Lower leg skin (tissue), 3 donors: Measurements from ENCODE around the gene PDE8B.

ENCODE experiments used
- POLR2A ChIP-seq, 2 donors: fragments of 450-650 bp; IDR thresholded peaks; one replicate each; pipeline ENCODE4 v1.6.1; 2016 to 2017; ENCODE audit warnings: antibody characterized with exemption in 2 of 2, mild to moderate bottlenecking in 1 of 2, moderate library complexity in 1 of 2
- TF ChIP-seq, protein P1 (sequence below), 3 donors: fragments of 450-650 bp; IDR thresholded peaks; one replicate each; pipeline ENCODE4 v1.5.1; 2016; ENCODE audit warnings: antibody characterized with exemption in 3 of 3, mild to moderate bottlenecking in 3 of 3, moderate library complexity in 2 of 3

GRCh38 chr5:77174526-77174925 is 36.0 kb upstream of the PDE8B start:
- TF ChIP-seq, protein P1, sequence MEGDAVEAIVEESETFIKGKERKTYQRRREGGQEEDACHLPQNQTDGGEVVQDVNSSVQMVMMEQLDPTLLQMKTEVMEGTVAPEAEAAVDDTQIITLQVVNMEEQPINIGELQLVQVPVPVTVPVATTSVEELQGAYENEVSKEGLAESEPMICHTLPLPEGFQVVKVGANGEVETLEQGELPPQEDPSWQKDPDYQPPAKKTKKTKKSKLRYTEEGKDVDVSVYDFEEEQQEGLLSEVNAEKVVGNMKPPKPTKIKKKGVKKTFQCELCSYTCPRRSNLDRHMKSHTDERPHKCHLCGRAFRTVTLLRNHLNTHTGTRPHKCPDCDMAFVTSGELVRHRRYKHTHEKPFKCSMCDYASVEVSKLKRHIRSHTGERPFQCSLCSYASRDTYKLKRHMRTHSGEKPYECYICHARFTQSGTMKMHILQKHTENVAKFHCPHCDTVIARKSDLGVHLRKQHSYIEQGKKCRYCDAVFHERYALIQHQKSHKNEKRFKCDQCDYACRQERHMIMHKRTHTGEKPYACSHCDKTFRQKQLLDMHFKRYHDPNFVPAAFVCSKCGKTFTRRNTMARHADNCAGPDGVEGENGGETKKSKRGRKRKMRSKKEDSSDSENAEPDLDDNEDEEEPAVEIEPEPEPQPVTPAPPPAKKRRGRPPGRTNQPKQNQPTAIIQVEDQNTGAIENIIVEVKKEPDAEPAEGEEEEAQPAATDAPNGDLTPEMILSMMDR (IDR thresholded peaks at IDR 0.05): no peak
- no peak for TF ChIP-seq POLR2A (IDR thresholded peaks at IDR 0.05)
